Measurements from ENCODE around the gene RRAGD.

Gene RRAGD

GRCh38 chr6:89412071-89413005, at the start of gene RRAGD:
Gene RRAGD, minus strand, starts transcription at chr6:89412273. Its CDS starts 280 bp downstream, at chr6:89411993.
- in situ Hi-C loops (cut with HindIII; ENCODE audit: low pct_ligation_motif_present, low pct_unique_long_range_greater_than_20kb, low sequenced_read_pairs) = no loop called here
- no peak for DNase-seq

- in situ Hi-C loops (cut with HindIII; ENCODE audit: low pct_ligation_motif_present, low pct_unique_long_range_greater_than_20kb, low sequenced_read_pairs) = no loop called here
- DNase-seq = no peak
Observed at GRCh38 chr6:89460713-89461112, 48.6 kb upstream of the RRAGD start.

- DNase-seq = no peak
- in situ Hi-C loops (cut with HindIII; ENCODE audit: low pct_ligation_motif_present, low pct_unique_long_range_greater_than_20kb, low sequenced_read_pairs) = no loop called here
Observed at GRCh38 chr6:89459501-89459900, 47.4 kb upstream of the RRAGD start.

- in situ Hi-C loops (cut with HindIII; ENCODE audit: low pct_ligation_motif_present, low pct_unique_long_range_greater_than_20kb, low sequenced_read_pairs) = no loop called here
- DNase-seq = no peak
Observed at GRCh38 chr6:89458704-89459103, 46.6 kb upstream of the RRAGD start.

- DNase-seq = no peak
- in situ Hi-C loops (cut with HindIII; ENCODE audit: low pct_ligation_motif_present, low pct_unique_long_range_greater_than_20kb, low sequenced_read_pairs) = no loop called here
Observed at GRCh38 chr6:89454300-89454699, 42.2 kb upstream of the RRAGD start.

- DNase-seq = no peak
- in situ Hi-C loops (cut with HindIII; ENCODE audit: low pct_ligation_motif_present, low pct_unique_long_range_greater_than_20kb, low sequenced_read_pairs) = no loop called here
Observed at GRCh38 chr6:89452281-89452680, 40.2 kb upstream of the RRAGD start.

- DNase-seq = no peak
- in situ Hi-C loops (cut with HindIII; ENCODE audit: low pct_ligation_motif_present, low pct_unique_long_range_greater_than_20kb, low sequenced_read_pairs) = no loop called here
Observed at GRCh38 chr6:89449193-89449592, 37.1 kb upstream of the RRAGD start.

GRCh38 chr6:89443658-89444057, 31.6 kb upstream of the RRAGD start:
- in situ Hi-C loops (cut with HindIII; ENCODE audit: low pct_ligation_motif_present, low pct_unique_long_range_greater_than_20kb, low sequenced_read_pairs) = no loop called here
- peak; percentile 52 for DNase-seq

GRCh38 chr6:89440200-89440599, 28.1 kb upstream of the RRAGD start:
- no peak for DNase-seq
- in situ Hi-C loops (cut with HindIII; ENCODE audit: low pct_ligation_motif_present, low pct_unique_long_range_greater_than_20kb, low sequenced_read_pairs) = no loop called here

GRCh38 chr6:89439014-89439413, 26.9 kb upstream of the RRAGD start:
- no peak for DNase-seq
- in situ Hi-C loops (cut with HindIII; ENCODE audit: low pct_ligation_motif_present, low pct_unique_long_range_greater_than_20kb, low sequenced_read_pairs) = no loop called here

- DNase-seq = no peak
- in situ Hi-C loops (cut with HindIII; ENCODE audit: low pct_ligation_motif_present, low pct_unique_long_range_greater_than_20kb, low sequenced_read_pairs) = no loop called here
Observed at GRCh38 chr6:89438248-89438647, 26.2 kb upstream of the RRAGD start.

GRCh38 chr6:89436226-89436625, 24.2 kb upstream of the RRAGD start:
- no peak for DNase-seq
- in situ Hi-C loops (cut with HindIII; ENCODE audit: low pct_ligation_motif_present, low pct_unique_long_range_greater_than_20kb, low sequenced_read_pairs) = no loop called here

- in situ Hi-C loops (cut with HindIII; ENCODE audit: low pct_ligation_motif_present, low pct_unique_long_range_greater_than_20kb, low sequenced_read_pairs) = no loop called here
- DNase-seq = no peak
Observed at GRCh38 chr6:89434954-89435353, 22.9 kb upstream of the RRAGD start.

- no peak for DNase-seq
- in situ Hi-C loops (cut with HindIII; ENCODE audit: low pct_ligation_motif_present, low pct_unique_long_range_greater_than_20kb, low sequenced_read_pairs) = no loop called here
Observed at GRCh38 chr6:89434150-89434499, 22.1 kb upstream of the RRAGD start.

- in situ Hi-C loops (cut with HindIII; ENCODE audit: low pct_ligation_motif_present, low pct_unique_long_range_greater_than_20kb, low sequenced_read_pairs) = no loop called here
- no peak for DNase-seq
Observed at GRCh38 chr6:89433252-89434149, 21.4 kb upstream of the RRAGD start.

GRCh38 chr6:89432875-89433251, 20.8 kb upstream of the RRAGD start, which contains the start of gene ANKRD6:
Gene ANKRD6, plus strand, starts transcription at chr6:89433152. Its CDS starts 133,825 bp downstream, at chr6:89566977.
- peak; percentile 61 for DNase-seq
- in situ Hi-C loops (cut with HindIII; ENCODE audit: low pct_ligation_motif_present, low pct_unique_long_range_greater_than_20kb, low sequenced_read_pairs) = no loop called here

GRCh38 chr6:89430201-89430962, 18.3 kb upstream of the RRAGD start:
- no peak for DNase-seq
- in situ Hi-C loops (cut with HindIII; ENCODE audit: low pct_ligation_motif_present, low pct_unique_long_range_greater_than_20kb, low sequenced_read_pairs) = no loop called here

GRCh38 chr6:89416796-89417195, 4.7 kb upstream of the RRAGD start:
- DNase-seq = no peak
- in situ Hi-C loops (cut with HindIII; ENCODE audit: low pct_ligation_motif_present, low pct_unique_long_range_greater_than_20kb, low sequenced_read_pairs) = no loop called here

- in situ Hi-C loops (cut with HindIII; ENCODE audit: low pct_ligation_motif_present, low pct_unique_long_range_greater_than_20kb, low sequenced_read_pairs) = no loop called here
- no peak for DNase-seq
Observed at GRCh38 chr6:89415185-89415584, 3.1 kb upstream of the RRAGD start.
